ENCODE measurements around the gene DNAJA4.

Gene DNAJA4

DNA sequence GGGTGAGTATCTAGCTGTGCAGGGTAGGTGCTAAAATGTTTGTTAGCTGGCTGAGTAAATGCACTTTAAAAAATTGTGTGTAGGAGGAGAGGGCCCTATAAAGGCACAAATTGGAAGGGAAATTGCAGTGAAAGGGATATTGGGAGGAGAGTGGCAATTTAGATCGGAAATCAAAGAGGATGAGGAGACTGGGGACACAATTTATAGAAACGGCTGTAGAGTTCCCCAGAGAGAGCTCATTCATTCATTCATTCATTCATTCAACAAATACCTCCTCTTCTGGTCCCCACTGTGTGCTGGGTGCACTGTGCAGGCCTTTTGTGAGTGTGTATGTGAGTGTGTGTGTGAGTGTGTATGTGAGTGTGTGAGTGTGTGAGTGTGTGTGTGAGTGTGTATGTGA, 2.4 kb downstream of the DNAJA4 start (continued):
- TF ChIP-seq, protein P1, sequence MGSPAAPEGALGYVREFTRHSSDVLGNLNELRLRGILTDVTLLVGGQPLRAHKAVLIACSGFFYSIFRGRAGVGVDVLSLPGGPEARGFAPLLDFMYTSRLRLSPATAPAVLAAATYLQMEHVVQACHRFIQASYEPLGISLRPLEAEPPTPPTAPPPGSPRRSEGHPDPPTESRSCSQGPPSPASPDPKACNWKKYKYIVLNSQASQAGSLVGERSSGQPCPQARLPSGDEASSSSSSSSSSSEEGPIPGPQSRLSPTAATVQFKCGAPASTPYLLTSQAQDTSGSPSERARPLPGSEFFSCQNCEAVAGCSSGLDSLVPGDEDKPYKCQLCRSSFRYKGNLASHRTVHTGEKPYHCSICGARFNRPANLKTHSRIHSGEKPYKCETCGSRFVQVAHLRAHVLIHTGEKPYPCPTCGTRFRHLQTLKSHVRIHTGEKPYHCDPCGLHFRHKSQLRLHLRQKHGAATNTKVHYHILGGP (tag by site-specific recombination; IDR thresholded peaks at IDR 0.05) = no peak
- no peak for TF ChIP-seq TRIM28 (IDR thresholded peaks at IDR 0.05; ENCODE audit: borderline replicate concordance, low read length)

DNA sequence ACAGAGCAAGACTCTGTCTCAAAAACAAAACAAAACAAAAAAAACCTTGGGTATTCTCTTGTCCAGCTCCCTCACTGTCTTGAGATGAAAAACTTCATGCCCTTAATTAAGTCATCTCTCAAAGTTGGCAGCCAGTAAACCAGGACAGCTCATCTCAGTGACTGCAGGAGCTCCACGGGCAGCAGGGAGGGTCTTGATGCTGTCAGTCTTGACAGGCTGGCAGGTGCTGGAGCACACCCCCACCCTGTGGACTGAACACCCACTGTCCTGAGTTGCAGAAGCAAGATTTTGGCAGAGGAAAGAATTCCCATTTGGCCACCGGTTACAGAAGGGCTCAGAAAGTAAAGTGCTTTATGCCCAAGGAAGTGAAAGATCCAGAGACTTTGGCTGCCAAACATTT, 8.0 kb downstream of the DNAJA4 start:
- no peak overlapping the region for H3K27ac ChIP-seq (ENCODE audit: extremely low read depth, low read depth, low read length)
- no peak overlapping the region for H3K4me3 ChIP-seq (ENCODE audit: low read depth, low read length)
- ChIA-PET POLR2A (no interaction called here), CTCF (interaction anchor here (0.6 to 1.5 kb wide), 6 partner anchors 32 to 607 kb away, joined by 3 to 4 read pairs (median 3); no protein-coding TSS in a partner anchor)
- 0 out of 2 replicates have a peak, but pooled peaks have one; percentile 27 for TF ChIP-seq ZSCAN16 (tag by site-specific recombination; IDR thresholded peaks at IDR 0.05)
- TF ChIP-seq ZNF837 (tag by site-specific recombination; IDR thresholded peaks at IDR 0.05) = no peak
- H3K36me3 ChIP-seq (ENCODE audit: control insufficient read depth in 2 of 2, insufficient read depth in 1 of 2, low read length in 2 of 2) = no peaks in the 10 kb centered on the region
- no peaks in the 10 kb centered on the region; the same call in 1 of the 2 replicates for H3K4me1 ChIP-seq (ENCODE audit: control insufficient read depth, insufficient read depth, low read length)
- H3K9me3 ChIP-seq (ENCODE audit: control insufficient read depth, insufficient read depth, low read depth, low read length) = no peaks in the 10 kb centered on the region

DNA sequence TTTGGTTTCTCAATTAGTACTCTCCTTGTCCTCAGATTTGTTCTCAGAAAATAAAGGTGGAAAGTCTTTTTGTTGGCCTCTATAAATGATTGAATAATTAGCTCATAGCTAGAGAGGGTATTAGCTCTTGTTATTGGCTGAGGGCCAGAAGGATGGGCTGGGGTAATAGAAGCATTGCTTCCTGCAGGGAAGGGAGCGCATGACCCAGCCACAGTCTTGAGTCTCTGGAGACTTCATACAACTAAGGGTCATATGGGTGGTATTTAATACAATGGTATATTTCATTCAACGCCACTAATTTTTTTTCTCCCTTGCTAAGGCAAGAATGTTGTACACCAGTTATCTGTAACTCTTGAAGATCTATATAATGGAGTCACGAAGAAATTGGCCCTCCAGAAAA, 8.4 kb downstream of the DNAJA4 start:
- TF ChIP-seq ZNF561 (tag by site-specific recombination; IDR thresholded peaks at IDR 0.05; ENCODE audit: borderline replicate concordance) (no peak), ZNF10 (tag by site-specific recombination; IDR thresholded peaks at IDR 0.05) (no peak), ZNF660 (tag by site-specific recombination; IDR thresholded peaks at IDR 0.05) (0 out of 2 replicates have a peak, but pooled peaks have one; percentile 15), ZNF433 (tag by site-specific recombination; IDR thresholded peaks at IDR 0.05; ENCODE audit: low read depth) (no peak), ZNF621 (tag by site-specific recombination; IDR thresholded peaks at IDR 0.05) (no peak)
- TF ChIP-seq, protein P2, sequence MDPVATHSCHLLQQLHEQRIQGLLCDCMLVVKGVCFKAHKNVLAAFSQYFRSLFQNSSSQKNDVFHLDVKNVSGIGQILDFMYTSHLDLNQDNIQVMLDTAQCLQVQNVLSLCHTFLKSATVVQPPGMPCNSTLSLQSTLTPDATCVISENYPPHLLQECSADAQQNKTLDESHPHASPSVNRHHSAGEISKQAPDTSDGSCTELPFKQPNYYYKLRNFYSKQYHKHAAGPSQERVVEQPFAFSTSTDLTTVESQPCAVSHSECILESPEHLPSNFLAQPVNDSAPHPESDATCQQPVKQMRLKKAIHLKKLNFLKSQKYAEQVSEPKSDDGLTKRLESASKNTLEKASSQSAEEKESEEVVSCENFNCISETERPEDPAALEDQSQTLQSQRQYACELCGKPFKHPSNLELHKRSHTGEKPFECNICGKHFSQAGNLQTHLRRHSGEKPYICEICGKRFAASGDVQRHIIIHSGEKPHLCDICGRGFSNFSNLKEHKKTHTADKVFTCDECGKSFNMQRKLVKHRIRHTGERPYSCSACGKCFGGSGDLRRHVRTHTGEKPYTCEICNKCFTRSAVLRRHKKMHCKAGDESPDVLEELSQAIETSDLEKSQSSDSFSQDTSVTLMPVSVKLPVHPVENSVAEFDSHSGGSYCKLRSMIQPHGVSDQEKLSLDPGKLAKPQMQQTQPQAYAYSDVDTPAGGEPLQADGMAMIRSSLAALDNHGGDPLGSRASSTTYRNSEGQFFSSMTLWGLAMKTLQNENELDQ (tag by site-specific recombination; IDR thresholded peaks at IDR 0.05; ENCODE audit: low read depth) = no peak
- Histone ChIP-seq H3K9me3 (ENCODE audit: control insufficient read depth, insufficient read depth, low read depth, low read length) (no peaks in the 10 kb centered on the region), H3K36me3 (ENCODE audit: control insufficient read depth in 2 of 2, insufficient read depth in 1 of 2, low read length in 2 of 2) (no peaks in the 10 kb centered on the region), H3K27ac (ENCODE audit: extremely low read depth, low read depth, low read length) (no peak overlapping the region), H3K4me1 (ENCODE audit: control insufficient read depth, insufficient read depth, low read length) (no peaks in the 10 kb centered on the region; the same call in 1 of the 2 replicates), H3K4me3 (ENCODE audit: low read depth, low read length) (no peak overlapping the region)
- POLR2A ChIA-PET = no interaction called here
- CTCF ChIA-PET = interaction anchor here (0.6 kb wide), 1 partner anchor 467 kb away, joined by 3 read pairs; no protein-coding TSS in a partner anchor

DNA sequence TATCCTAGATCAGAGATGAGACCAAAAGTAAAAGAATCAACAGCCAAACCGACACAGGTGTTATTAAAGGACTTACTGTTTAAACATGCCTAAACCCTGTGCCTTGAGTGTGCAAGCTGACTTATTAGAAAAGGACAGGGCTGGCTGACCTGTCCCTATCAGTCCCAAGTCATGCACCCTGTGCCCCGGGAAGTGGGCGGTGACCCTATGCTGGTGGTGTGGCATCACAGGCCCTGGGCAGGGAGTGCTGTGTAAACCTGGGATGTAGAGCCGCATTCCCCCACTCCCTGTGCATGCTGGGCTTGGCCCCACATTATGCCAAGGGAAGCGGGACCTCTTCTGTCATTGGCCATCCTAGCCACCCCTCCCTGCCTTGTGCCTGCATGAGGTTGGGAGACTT, 10.6 kb downstream of the DNAJA4 start:
- POLR2A ChIA-PET = no interaction called here
- TF ChIP-seq HOXC10 (CRISPR knock-in tag; IDR thresholded peaks at IDR 0.05) = no peak
- no peak for TF ChIP-seq ZNF555 (tag by site-specific recombination; conservative IDR thresholded peaks at IDR 0.05)
- no peak for TF ChIP-seq ZFHX2 (tag by site-specific recombination; conservative IDR thresholded peaks at IDR 0.05)
- TF ChIP-seq, protein P3, sequence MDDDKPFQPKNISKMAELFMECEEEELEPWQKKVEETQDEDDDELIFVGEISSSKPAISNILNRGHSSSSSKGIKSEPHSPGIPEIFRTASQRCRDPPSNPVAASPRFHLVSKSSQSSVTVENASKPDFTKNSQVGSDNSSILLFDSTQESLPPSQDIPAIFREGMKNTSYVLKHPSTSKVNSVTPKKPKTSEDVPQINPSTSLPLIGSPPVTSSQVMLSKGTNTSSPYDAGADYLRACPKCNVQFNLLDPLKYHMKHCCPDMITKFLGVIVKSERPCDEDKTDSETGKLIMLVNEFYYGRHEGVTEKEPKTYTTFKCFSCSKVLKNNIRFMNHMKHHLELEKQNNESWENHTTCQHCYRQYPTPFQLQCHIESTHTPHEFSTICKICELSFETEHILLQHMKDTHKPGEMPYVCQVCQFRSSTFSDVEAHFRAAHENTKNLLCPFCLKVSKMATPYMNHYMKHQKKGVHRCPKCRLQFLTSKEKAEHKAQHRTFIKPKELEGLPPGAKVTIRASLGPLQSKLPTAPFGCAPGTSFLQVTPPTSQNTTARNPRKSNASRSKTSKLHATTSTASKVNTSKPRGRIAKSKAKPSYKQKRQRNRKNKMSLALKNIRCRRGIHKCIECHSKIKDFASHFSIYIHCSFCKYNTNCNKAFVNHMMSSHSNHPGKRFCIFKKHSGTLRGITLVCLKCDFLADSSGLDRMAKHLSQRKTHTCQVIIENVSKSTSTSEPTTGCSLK (tag by site-specific recombination; IDR thresholded peaks at IDR 0.05) = no peak
- TF ChIP-seq ZNF174 (tag by site-specific recombination; IDR thresholded peaks at IDR 0.05) = no peak
- no peak for TF ChIP-seq ZNF335 (tag by site-specific recombination; conservative IDR thresholded peaks at IDR 0.05)
- TF ChIP-seq ZNF341 (tag by site-specific recombination; IDR thresholded peaks at IDR 0.05; ENCODE audit: low read depth) = no peak
- TF ChIP-seq, protein P4, sequence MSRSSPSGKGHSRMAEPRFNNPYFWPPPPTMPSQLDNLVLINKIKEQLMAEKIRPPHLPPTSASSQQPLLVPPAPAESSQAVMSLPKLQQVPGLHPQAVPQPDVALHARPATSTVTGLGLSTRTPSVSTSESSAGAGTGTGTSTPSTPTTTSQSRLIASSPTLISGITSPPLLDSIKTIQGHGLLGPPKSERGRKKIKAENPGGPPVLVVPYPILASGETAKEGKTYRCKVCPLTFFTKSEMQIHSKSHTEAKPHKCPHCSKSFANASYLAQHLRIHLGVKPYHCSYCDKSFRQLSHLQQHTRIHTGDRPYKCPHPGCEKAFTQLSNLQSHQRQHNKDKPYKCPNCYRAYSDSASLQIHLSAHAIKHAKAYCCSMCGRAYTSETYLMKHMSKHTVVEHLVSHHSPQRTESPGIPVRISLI (tag by site-specific recombination; IDR thresholded peaks at IDR 0.05) = no peak
- TF ChIP-seq ZNF10 (tag by site-specific recombination; IDR thresholded peaks at IDR 0.05) = no peak
- TF ChIP-seq KLF10 (tag by site-specific recombination; IDR thresholded peaks at IDR 0.05) = no peak
- TF ChIP-seq KLF1 (tag by site-specific recombination; IDR thresholded peaks at IDR 0.05) = no peak
- no peak for TF ChIP-seq ZNF19 (tag by site-specific recombination; IDR thresholded peaks at IDR 0.05; ENCODE audit: low read depth)
- TF ChIP-seq, protein P5, sequence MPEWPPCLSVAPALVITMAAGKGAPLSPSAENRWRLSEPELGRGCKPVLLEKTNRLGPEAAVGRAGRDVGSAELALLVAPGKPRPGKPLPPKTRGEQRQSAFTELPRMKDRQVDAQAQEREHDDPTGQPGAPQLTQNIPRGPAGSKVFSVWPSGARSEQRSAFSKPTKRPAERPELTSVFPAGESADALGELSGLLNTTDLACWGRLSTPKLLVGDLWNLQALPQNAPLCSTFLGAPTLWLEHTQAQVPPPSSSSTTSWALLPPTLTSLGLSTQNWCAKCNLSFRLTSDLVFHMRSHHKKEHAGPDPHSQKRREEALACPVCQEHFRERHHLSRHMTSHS (tag by site-specific recombination; IDR thresholded peaks at IDR 0.05) = no peak

More for the DNA sequence above, 10.6 kb downstream of the DNAJA4 start:
- no peak overlapping the region for H3K4me3 ChIP-seq (ENCODE audit: low read depth, low read length)
- H3K36me3 ChIP-seq (ENCODE audit: control insufficient read depth in 2 of 2, insufficient read depth in 1 of 2, low read length in 2 of 2) = peaks cover 0 to 8% of the 10 kb centered on the region in 2 experiments; a peak in 2 of 3 replicates
- H3K27ac ChIP-seq (ENCODE audit: extremely low read depth, low read depth, low read length) = no peak overlapping the region
- no peaks in the 10 kb centered on the region for H3K9me3 ChIP-seq (ENCODE audit: control insufficient read depth, insufficient read depth, low read depth, low read length)
- no peaks in the 10 kb centered on the region; the same call in 1 of the 2 replicates for H3K4me1 ChIP-seq (ENCODE audit: control insufficient read depth, insufficient read depth, low read length)
- CTCF ChIA-PET = interaction anchor here (0.6 to 1.5 kb wide), 3 partner anchors 19 to 162 kb away, joined by 4 to 9 read pairs (median 4); no protein-coding TSS in a partner anchor

Data from HEK293 (cell line).